HFF-Myc (cell line): ENCODE results near the gene ATP5MC2.

Experiments
- DNase-seq: peaks from one replicate; pipeline ENCODE4 v3.0.0-alpha.2; 2011; ENCODE audit warnings: low read depth; ENCODE audit errors: extremely low read depth
- H3K4me3 ChIP-seq: replicated peaks from 2 replicates; pipeline ENCODE4 v1.5.1; 2011; ENCODE audit warnings: low read depth, mild to moderate bottlenecking, control low read depth, low read length
- CTCF ChIP-seq: IDR thresholded peaks from 2 replicates; pipeline ENCODE4 v1.5.1; 2012; ENCODE audit warnings: mild to moderate bottlenecking, low read depth, low read length, control low read depth; ENCODE audit errors: missing control alignments

ATP5MC2 gene

DNA sequence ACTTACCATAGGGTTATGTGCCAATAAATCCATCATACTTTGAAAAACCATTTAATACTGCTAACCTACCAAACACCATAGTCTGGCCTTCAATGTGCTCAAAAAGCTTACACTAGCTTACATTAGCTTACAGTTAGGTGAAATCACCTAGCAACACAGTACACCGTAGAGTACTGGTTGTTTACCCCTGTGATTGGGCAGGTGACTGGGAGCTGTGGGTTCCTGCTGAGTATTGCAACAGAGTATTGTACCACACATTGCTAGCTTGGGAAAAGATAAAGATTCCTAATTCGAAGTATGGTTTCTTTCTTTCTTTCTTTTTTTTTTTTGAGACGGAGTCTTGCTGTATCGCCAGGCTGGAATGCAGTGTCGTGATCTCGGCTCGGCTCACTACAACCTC lies 5.6 kb downstream of the ATP5MC2 start:
- no peak for DNase-seq
- no peak for TF ChIP-seq CTCF
- no peak overlapping the region for H3K4me3 ChIP-seq

GRCh38 chr12:53667080-53667479 lies 8.8 kb downstream of the ATP5MC2 start:
- TF ChIP-seq CTCF: no peak
- H3K4me3 ChIP-seq: no peak overlapping the region

GRCh38 chr12:53664936-53665335 lies 10.9 kb downstream of the ATP5MC2 start:
- no peak for TF ChIP-seq CTCF
- DNase-seq: no peak
- H3K4me3 ChIP-seq: no peak overlapping the region

More at GRCh38 chr12:53667080-53667479, 8.8 kb downstream of the ATP5MC2 start:
- no peak for DNase-seq

DNA sequence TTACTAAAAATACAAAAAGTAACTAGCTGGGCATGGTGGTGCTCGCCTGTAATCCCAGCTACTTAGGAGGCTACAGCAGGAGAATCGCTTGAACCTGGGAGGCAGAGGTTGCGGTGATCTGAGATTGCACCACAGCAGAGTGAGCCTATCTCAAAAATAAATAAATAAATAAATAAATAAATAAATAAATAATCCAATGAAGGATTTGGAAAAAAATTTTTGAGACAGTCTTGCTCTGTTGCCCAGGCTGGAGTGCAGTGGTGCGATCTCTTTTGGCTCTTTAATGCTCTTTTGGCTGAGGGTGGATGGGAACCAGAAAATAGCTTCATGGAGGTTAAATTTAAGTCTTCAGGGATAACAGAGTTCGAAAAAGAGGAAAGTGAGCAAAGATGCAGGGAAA lies 11.7 kb downstream of the ATP5MC2 start:
- H3K4me3 ChIP-seq: no peak overlapping the region
- DNase-seq: no peak
- TF ChIP-seq CTCF: no peak

DNA sequence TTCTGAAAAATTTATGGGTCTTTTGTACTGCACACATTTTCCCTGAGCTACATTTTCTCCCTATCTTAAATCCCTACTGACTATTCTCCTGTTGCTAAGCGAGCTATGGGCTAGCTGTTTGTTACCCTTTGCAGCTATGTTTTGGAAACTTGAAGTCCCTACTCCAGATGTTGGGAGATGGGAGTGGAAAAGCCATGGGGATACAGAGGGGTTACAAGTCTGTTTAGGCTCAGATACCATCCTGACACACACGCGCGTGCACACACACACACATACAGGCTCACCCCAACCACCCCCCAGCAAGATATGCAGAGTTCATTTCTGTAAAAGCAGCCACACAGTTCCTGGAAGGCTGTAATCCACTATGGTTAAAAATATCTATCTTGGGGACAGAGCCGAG lies 15.8 kb downstream of the ATP5MC2 start:
- no peak overlapping the region for H3K4me3 ChIP-seq
- no peak for DNase-seq
- TF ChIP-seq CTCF: no peak

DNA sequence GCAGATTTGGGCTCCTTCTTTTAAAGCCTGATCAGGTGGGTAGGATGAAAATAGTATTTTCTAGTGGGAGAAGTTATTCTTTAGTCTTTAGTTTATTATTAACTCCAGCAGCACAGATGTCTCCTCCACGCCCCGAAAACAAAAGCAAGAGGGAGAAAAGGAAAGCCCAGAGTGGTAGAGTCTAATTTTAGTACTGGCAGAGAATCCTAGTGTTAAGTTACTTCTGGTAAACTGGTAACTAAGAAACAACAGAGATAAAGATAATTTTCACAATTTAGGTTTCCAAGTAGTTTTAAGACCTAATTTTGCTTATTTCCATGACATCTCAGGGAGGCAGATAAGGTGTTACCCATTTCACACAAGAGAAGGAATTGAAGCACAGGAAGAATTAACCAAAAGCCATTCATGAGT lies 16.3 kb downstream of the ATP5MC2 start:
- DNase-seq: no peak
- TF ChIP-seq CTCF: no peak
- no peak overlapping the region for H3K4me3 ChIP-seq

GRCh38 chr12:53659011-53659551 lies 16.8 kb downstream of the ATP5MC2 start:
- no peak for DNase-seq
- H3K4me3 ChIP-seq: no peak overlapping the region
- TF ChIP-seq CTCF: no peak
